K562 (cell line): ENCODE data around the gene CENPT. TPM values are rescaled to one million over a fixed set of nuclear protein-coding genes. Genes with fewer than 3 reads are reported as not detected.
A peak's percentile ranks its signal among the peaks of the same experiment; 100 is the strongest.

ENCODE experiments used
- ATF3 ChIP-seq, 2 experiments: fragments of 450-650 bp in 1 of 2; sonication (generic) in 1 of 2; formaldehyde crosslinking in 1 of 2; IDR thresholded peaks in 1 of 2; conservative IDR thresholded peaks in 1 of 2; 2 replicates each; pipeline versions ENCODE4 v1.6.1 to v1.8.1; 2016 to 2023; ENCODE audit warnings: mild to moderate bottlenecking in 2 of 2, moderate library complexity in 2 of 2, inconsistent platforms in 1 of 2, missing genetic modification reagents in 1 of 2
- BRF2 ChIP-seq: IDR thresholded peaks from 3 replicates; pipeline ENCODE4 v1.6.1; 2011; ENCODE audit warnings: borderline replicate concordance, mild to moderate bottlenecking; ENCODE audit not compliant: insufficient read length, insufficient read depth
- CREB3L1 ChIP-seq: fragments of 450-650 bp; IDR thresholded peaks from 2 replicates; pipeline ENCODE4 v1.6.1; 2014; ENCODE audit warnings: low read depth, mild to moderate bottlenecking, moderate library complexity, borderline replicate concordance
- E2F3 ChIP-seq: fragments of 250-450 bp; sonication (Bioruptor Pico); IDR thresholded peaks from 2 replicates; pipeline ENCODE4 v1.4.0; 2020; ENCODE audit warnings: mild to moderate bottlenecking
- ESRRA ChIP-seq: fragments of 450-650 bp; IDR thresholded peaks from 2 replicates; pipeline ENCODE4 v1.6.1; 2014; ENCODE audit warnings: low read depth, mild to moderate bottlenecking, moderate library complexity, borderline replicate concordance
- GATAD2B ChIP-seq: fragments of 450-650 bp; IDR thresholded peaks from 2 replicates; pipeline ENCODE4 v1.6.1; 2017; ENCODE audit warnings: mild to moderate bottlenecking, borderline replicate concordance
- HDAC1 ChIP-seq, 2 experiments: fragments of 450-650 bp; IDR thresholded peaks; 2 replicates each; pipeline ENCODE4 v1.6.1; 2016 to 2017; ENCODE audit warnings: inconsistent platforms in 1 of 2, mild to moderate bottlenecking in 1 of 2, moderate library complexity in 1 of 2
- HDGF ChIP-seq: fragments of 450-650 bp; IDR thresholded peaks from 2 replicates; pipeline ENCODE4 v1.6.1; 2016
- KLF6 ChIP-seq: fragments of 250-450 bp; sonication (Bioruptor Pico); IDR thresholded peaks from 2 replicates; pipeline ENCODE4 v1.4.0; 2020; ENCODE audit warnings: mild to moderate bottlenecking, moderate library complexity, borderline replicate concordance
- NR2C2 ChIP-seq, 2 experiments: fragments of 200-800 bp in 1 of 2; sonication (Bioruptor generic) in 1 of 2; sonication (generic) in 1 of 2; formaldehyde crosslinking in 1 of 2; IDR thresholded peaks; 2 replicates each; pipeline versions ENCODE4 v1.6.1 to v1.8.0; 2016 to 2022; ENCODE audit warnings: mild to moderate bottlenecking in 1 of 2, missing compliant biosample characterization in 1 of 2, missing genetic modification characterization in 1 of 2, missing genetic modification reagents in 1 of 2
- NRF1 ChIP-seq, 2 experiments: fragments of 450-650 bp; IDR thresholded peaks in 1 of 2; conservative IDR thresholded peaks in 1 of 2; 2 replicates each; pipeline ENCODE4 v1.6.1; 2014; ENCODE audit warnings: mild to moderate bottlenecking in 2 of 2
- PCBP1 ChIP-seq: fragments of 200-400 bp; formaldehyde crosslinking; IDR thresholded peaks from 2 replicates; pipeline ENCODE4 v1.6.1; 2018; ENCODE audit warnings: mild to moderate bottlenecking, low read depth, low read length; ENCODE audit not compliant: poor library complexity, severe bottlenecking
- POLR2B ChIP-seq: fragments of 450-650 bp; IDR thresholded peaks from 2 replicates; pipeline ENCODE4 v1.6.1; 2018; ENCODE audit warnings: low read depth; ENCODE audit not compliant: partially characterized antibody
- POLR2H ChIP-seq: IDR thresholded peaks from 2 replicates; pipeline ENCODE4 v1.6.1; 2016; ENCODE audit warnings: missing genetic modification characterization, low read depth, mild to moderate bottlenecking, control low read depth, missing compliant biosample characterization, moderate library complexity
- SMAD1 ChIP-seq: fragments of 150-350 bp; IDR thresholded peaks from 2 replicates; pipeline ENCODE4 v1.6.1; 2014; ENCODE audit warnings: low read length, low read depth; ENCODE audit not compliant: partially characterized antibody
- SP1 ChIP-seq: sonication (generic); formaldehyde crosslinking; IDR thresholded peaks from 2 replicates; pipeline ENCODE4 v1.8.1; 2022; ENCODE audit warnings: mild to moderate bottlenecking, missing genetic modification reagents
- TEAD2 ChIP-seq: fragments of 450-650 bp; IDR thresholded peaks from 2 replicates; pipeline ENCODE4 v1.6.1; 2016; ENCODE audit warnings: missing genetic modification characterization, control low read depth, missing compliant biosample characterization
- ZFP91 ChIP-seq: sonication (generic); formaldehyde crosslinking; IDR thresholded peaks from 2 replicates; pipeline ENCODE4 v1.8.0; 2022; ENCODE audit warnings: mild to moderate bottlenecking, missing genetic modification reagents
- ZNF184 ChIP-seq: sonication (generic); formaldehyde crosslinking; IDR thresholded peaks from 2 replicates; pipeline ENCODE4 v1.5.0; 2020; ENCODE audit warnings: missing genetic modification reagents
- ZNF212 ChIP-seq: fragments of 450-650 bp; formaldehyde crosslinking; IDR thresholded peaks from 2 replicates; pipeline ENCODE4 v1.4.0; 2020; ENCODE audit warnings: mild to moderate bottlenecking
- ZSCAN32 ChIP-seq: fragments of 450-650 bp; formaldehyde crosslinking; IDR thresholded peaks from 2 replicates; pipeline ENCODE4 v1.4.0; 2020; ENCODE audit warnings: mild to moderate bottlenecking, moderate library complexity
- polyA plus RNA-seq, 8 experiments: library from polyadenylated mRNA; depleted of rRNA in 4 of 8; stranded (reverse) in 5 of 8; unstranded in 3 of 8; fragments of >200 nt; fragmentation: Nextera tagmentation in 2 of 8; fragmentation: Illumina TruSeq in 1 of 8; extraction: Ambion mirVana in 2 of 8; extraction: Trizol in 1 of 8; gene quantifications; 2 replicates each; pipeline versions ENCODE4 v1.2.1 to v1.2.3, GENCODE V29; 2011 to 2014; ENCODE audit warnings: inconsistent platforms in 1 of 8, missing spikeins in 1 of 8
- total RNA-seq, 7 experiments: library from RNA; depleted of rRNA in 6 of 7; stranded (reverse); fragments of >200 nt in 6 of 7; fragmentation: Illumina TruSeq in 2 of 7; extraction: Trizol in 2 of 7; gene quantifications; 2 replicates each; pipeline versions ENCODE4 v1.2.1 to v1.2.3, GENCODE V29; 2011 to 2021; ENCODE audit warnings: low replicate concordance in 1 of 7

Gene CENPT
- total and polyA plus RNA-seq, 9 of the 15 experiments (the other 6 are each of a cell fraction or from before 2014, with no cell fraction given), result 3.6 to 94.2 (median 44.1) TPM

GRCh38 chr16:67892899-67893742 lies 45.6 kb upstream of the CENPT start, which contains the start of gene PSKH1 (continued):
- TF ChIP-seq CREB3L1, result 0 out of 2 replicates have a peak, but pooled peaks have one; percentile 51
- TF ChIP-seq ZNF184, result no peak
- TF ChIP-seq SMAD1, result no peak
- TF ChIP-seq NR2C2 (CRISPR knock-in tag; IDR thresholded peaks at IDR 0.05), result no peak
- peak; percentile 35; the same call in 1 of the 2 replicates for TF ChIP-seq NR2C2 (tag; IDR thresholded peaks at IDR 0.05)
- TF ChIP-seq ZFP91 (CRISPR knock-in tag), result no peak
- peak; percentile 57 for TF ChIP-seq SP1 (CRISPR knock-in tag)
- no peak for TF ChIP-seq BRF2
- TF ChIP-seq ZSCAN32 (CRISPR knock-in tag), result no peak
- peak; percentile 49 for TF ChIP-seq PCBP1
- no peak for TF ChIP-seq POLR2B
- TF ChIP-seq ATF3 (IDR thresholded peaks at IDR 0.05), result no peak
- no peak for TF ChIP-seq ATF3 (CRISPR knock-in tag; conservative IDR thresholded peaks at IDR 0.05)
- peak; percentile 69 for TF ChIP-seq POLR2H
- TF ChIP-seq HDGF, result no peak
- TF ChIP-seq ZNF212, result peak; percentile 49; the same call in 1 of the 2 replicates
- no peak for TF ChIP-seq KLF6 (CRISPR knock-in tag)
- peak in 1 of 2 experiments; percentile 79; a peak in 2 of 4 replicates for TF ChIP-seq HDAC1 (IDR thresholded peaks at IDR 0.05)
- peak in 1 of 2 experiments; percentile 35; a peak in 1 of 4 replicates for TF ChIP-seq NRF1 (conservative IDR thresholded peaks at IDR 0.05 in 1 of 2, IDR thresholded peaks at IDR 0.05 in 1 of 2)
- TF ChIP-seq E2F3 (CRISPR knock-in tag), result peak; percentile 43; the same call in 1 of the 2 replicates
- TF ChIP-seq TEAD2 (tag), result no peak
- peak; percentile 49; the same call in 1 of the 2 replicates for TF ChIP-seq ESRRA
- no peak; the same call in none of the 2 replicates for TF ChIP-seq GATAD2B
